ENCODE results near the gene PTP4A2.

The PTP4A2 gene

GRCh38 chr1:31859719-31860118, 78.4 kb downstream of the PTP4A2 start:
- no peak for TF ChIP-seq CTCF (conservative IDR thresholded peaks at IDR 0.05; ENCODE audit: low read length)
- no peak overlapping the region for H3K4me3 ChIP-seq (ENCODE audit: low read length)

GRCh38 chr1:31859044-31859443, 79.1 kb downstream of the PTP4A2 start:
- no peak overlapping the region for H3K4me3 ChIP-seq (ENCODE audit: low read length)
- no peak for DNase-seq (ENCODE audit: low read depth)
- no peak for TF ChIP-seq CTCF (conservative IDR thresholded peaks at IDR 0.05; ENCODE audit: low read length)

More at GRCh38 chr1:31859719-31860118, 78.4 kb downstream of the PTP4A2 start:
- DNase-seq (ENCODE audit: low read depth), result no peak

GRCh38 chr1:31857863-31858262, 80.3 kb downstream of the PTP4A2 start:
- no peak for TF ChIP-seq CTCF (conservative IDR thresholded peaks at IDR 0.05; ENCODE audit: low read length)
- no peak overlapping the region for H3K4me3 ChIP-seq (ENCODE audit: low read length)
- no peak for DNase-seq (ENCODE audit: low read depth)

Measured in AG10803 (cell line).